ENCODE data around the gene MAGEB10.
"Not testable (repeated sequence)": the region's sequence is repeated elsewhere in the genome, so short reads cannot be mapped to it uniquely, and the experiment has no call there.

Gene MAGEB10, protein sequence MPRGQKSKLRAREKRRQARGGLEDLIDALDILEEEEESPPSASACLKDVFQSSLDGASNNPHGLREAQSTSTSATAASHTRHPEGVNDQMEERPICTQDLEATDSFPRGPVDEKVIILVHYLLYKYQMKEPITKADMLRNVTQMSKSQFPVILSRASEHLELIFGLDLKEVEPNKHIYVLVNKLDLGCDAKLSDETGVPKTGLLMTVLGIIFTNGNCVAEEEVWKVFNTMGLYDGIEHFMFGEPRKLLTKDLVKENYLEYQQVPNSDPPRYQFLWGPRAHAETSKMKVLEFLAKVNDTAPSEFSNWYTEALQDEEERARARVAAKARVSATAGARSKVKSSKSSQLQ

DNA sequence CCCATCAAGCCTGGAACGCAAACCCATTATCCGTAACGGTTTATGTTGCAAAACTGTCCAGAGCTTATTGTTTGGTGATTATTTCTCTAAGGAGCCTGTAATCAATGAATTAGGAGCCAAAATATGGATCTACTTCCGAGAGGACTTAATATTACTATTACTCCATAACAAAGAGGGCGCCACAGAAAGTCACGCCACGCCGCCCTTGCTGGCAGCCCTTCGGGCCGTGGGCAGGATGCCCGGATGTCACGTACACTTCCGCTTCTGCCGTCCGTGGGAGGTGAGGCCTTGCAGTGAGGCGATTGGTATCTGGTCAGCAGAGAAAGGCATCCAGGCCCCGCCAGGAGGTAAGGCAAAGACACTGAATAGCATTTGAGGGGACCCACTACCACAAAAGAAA, at the start of gene MAGEB10:
TSS of gene MAGEB10 (plus strand) at position 301 of the 400 bp plus-strand sequence. CDS start 13,317 bp downstream, outside the sequence.
- TF ChIP-seq, protein P1, sequence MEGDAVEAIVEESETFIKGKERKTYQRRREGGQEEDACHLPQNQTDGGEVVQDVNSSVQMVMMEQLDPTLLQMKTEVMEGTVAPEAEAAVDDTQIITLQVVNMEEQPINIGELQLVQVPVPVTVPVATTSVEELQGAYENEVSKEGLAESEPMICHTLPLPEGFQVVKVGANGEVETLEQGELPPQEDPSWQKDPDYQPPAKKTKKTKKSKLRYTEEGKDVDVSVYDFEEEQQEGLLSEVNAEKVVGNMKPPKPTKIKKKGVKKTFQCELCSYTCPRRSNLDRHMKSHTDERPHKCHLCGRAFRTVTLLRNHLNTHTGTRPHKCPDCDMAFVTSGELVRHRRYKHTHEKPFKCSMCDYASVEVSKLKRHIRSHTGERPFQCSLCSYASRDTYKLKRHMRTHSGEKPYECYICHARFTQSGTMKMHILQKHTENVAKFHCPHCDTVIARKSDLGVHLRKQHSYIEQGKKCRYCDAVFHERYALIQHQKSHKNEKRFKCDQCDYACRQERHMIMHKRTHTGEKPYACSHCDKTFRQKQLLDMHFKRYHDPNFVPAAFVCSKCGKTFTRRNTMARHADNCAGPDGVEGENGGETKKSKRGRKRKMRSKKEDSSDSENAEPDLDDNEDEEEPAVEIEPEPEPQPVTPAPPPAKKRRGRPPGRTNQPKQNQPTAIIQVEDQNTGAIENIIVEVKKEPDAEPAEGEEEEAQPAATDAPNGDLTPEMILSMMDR (conservative IDR thresholded peaks at IDR 0.05): no peak
- TF ChIP-seq ZFX (IDR thresholded peaks at IDR 0.05): no peak
- H3K27ac ChIP-seq: no peak within 1 kb of the TSS

DNA sequence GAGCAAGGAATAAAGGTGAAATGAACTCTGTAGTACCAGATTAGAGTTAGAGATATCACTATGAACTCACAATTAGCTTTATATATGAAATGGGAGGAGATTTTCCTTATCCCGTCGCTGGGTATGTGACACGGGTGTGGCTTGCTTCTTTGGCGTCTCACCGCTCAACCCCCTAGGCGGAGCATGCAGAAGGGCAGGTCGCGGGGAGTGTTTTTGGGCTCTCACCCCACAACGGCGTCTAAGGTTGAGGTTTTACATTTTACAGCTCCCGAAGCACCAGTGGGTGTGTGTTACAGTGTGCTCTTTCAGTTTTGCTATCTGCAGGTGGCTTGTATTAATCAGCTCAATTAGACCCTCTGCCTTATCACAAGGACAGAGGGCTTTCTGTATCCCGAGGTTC, 42.1 kb upstream of the MAGEB10 start:
- H3K27ac ChIP-seq: no peak overlapping the region
- TF ChIP-seq, protein P1 (conservative IDR thresholded peaks at IDR 0.05): no peak
- TF ChIP-seq ZFX (IDR thresholded peaks at IDR 0.05): no peak

DNA sequence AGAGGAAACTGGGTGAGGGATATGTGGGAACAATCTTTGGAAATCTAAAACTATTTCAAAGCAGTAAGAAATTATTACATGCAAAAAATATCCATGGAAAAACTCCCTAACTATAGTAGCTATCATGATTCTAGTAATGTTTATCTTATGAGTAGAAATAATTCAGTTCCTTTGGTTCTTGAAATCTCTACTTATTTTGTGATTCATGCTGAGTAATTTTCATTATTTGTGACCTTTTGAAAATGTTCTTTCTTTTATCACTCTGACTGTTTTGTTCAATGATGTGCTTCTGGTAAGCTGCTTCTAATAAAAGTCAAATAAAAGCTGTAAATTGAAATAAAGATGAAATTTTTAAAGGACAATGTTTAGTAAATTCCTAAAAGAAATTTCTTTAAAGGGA, 40.4 kb upstream of the MAGEB10 start:
- TF ChIP-seq ZFX (IDR thresholded peaks at IDR 0.05): no peak
- TF ChIP-seq, protein P1 (conservative IDR thresholded peaks at IDR 0.05): no peak
- H3K27ac ChIP-seq: no peak overlapping the region

DNA sequence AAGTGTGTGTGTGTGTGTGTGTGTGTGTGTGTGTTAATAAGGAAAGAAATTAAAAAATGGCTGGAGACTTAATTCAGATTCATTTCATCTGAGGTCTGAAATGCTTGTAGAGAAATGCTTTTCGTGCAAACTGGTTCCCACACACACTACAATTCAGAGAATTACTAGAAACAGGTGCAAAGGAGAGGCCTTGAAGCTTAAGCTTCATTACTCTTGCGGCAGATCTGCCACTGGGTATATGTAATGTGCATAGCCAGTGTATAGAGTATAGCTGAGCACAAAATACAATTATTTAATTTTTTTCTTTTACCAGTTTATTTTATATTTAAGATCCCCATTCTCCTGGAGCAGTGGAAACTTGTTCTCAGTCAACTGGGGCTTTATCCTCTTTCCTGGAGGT, 31.8 kb upstream of the MAGEB10 start:
- H3K27ac ChIP-seq: no peak overlapping the region
- TF ChIP-seq ZFX (IDR thresholded peaks at IDR 0.05): no peak
- TF ChIP-seq, protein P1 (conservative IDR thresholded peaks at IDR 0.05): no peak

DNA sequence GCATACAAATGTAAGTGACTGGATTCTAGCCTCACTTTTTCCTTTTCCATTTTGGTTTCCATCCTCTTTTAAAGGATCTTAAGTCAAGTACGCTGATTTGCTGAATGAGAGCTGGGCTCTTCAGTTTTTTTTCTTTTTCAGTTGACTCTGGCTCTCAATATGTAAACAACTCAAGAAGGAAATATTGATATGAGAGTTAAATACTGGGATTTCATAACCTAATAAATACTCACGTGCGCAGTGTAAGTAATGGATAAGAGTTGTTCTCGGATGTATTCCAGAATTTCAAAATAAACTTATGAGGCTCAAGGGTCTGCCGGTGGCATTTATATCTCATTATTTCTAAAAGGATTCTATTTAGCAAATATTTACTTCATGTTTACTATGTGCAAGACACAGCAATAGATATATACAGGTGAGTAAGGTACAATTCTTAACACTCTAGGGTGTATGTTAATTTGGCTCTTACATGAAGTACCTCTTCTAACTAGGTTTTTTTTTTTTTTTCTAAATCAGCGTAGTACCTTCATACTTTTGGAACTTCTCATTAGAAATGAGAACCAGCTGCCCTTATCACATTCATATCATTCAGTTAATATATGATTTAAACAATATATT, 11.0 kb upstream of the MAGEB10 start:
- TF ChIP-seq, protein P1 (conservative IDR thresholded peaks at IDR 0.05): no peak
- no peak for TF ChIP-seq ZFX (IDR thresholded peaks at IDR 0.05)

DNA sequence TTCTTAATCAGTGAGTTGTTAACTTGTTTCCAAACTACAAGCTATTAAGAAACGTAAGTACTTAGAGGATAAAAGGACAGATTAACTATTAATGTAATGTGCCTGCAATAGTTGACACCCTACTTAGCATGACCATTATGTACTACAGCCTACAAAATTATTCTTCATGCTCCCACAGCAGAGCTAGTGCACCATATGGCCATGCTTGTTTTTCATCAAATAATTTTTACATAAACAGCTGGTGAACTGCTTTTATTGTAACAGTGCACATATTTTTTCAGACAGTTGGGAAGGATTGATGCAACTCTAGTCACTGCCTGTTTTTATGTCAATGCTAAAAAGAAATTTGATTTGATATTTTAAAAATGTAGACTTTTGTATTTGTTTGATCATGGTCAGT, 10.2 kb upstream of the MAGEB10 start:
- H3K27ac ChIP-seq: no peak overlapping the region
- TF ChIP-seq, protein P1 (conservative IDR thresholded peaks at IDR 0.05): no peak
- no peak for TF ChIP-seq ZFX (IDR thresholded peaks at IDR 0.05)

More for the DNA sequence above, 11.0 kb upstream of the MAGEB10 start:
- H3K27ac ChIP-seq: no peak overlapping the region

DNA sequence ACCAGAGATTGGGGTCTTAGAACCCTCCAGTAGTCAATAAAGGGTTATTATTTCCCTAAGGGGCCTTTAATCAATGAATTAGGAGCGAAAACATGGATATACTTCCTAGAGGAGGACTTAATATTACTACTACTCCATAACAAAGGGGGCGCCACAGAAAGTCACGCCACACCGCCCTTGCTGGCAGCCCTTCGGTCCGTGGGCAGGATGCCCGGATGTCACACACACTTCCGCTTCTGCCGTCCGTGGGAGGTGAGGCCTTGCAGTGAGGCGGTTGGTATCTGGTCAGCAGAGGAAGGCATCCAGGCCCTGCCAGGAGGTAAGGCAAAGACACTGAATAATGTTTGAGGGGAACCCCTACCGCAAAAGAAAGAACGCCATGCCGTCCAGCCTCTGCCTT, 436 bp downstream of the MAGEB10 start:
- no peak for TF ChIP-seq ZFX (IDR thresholded peaks at IDR 0.05)
- TF ChIP-seq, protein P1 (conservative IDR thresholded peaks at IDR 0.05): no peak
- no peak overlapping the region for H3K27ac ChIP-seq

DNA sequence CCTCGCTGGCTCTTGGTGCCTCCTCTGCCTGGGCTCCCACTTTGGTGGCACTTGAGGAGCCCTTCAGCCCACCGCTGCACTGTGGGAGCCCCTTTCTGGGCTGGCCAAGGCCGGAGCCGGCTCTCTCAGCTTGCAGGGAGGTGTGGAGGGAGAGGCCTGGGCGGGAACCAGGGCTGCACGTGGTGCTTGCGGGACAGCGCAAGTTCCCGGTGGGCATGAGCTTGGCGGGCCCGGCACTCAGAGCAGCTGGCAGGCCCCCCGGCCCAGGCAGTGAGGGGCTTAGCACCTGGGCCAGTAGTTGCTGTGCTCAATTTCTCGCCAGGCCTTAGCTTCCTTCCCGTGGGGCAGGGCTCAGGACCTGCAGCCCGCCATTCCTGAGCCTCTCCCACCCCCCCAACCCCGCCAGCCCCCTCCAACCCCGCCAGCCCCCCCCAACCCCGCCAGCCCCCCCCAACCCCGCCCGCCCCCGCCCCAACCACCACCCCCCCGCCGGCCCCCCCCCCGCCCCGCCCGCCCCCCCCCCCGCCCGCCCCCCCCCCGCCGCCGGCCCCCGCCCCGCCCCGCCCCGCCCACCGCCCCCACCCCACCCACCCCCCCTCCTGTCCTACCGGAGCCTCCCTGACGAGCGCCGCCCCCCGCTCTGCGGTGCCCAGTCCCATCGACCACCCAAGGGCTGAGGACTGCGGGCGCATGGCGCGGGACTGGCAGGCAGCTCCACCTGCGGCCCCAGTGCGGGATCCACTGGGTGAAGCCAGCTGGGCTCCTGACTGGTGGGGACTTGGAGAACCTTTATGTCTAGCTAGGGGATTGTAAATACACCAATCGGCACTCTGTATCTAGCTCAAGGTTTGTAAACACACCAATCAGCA, 1.4 kb downstream of the MAGEB10 start:
- not testable (repeated sequence) for H3K27ac ChIP-seq
